Measurements from ENCODE around the gene GPAT3.
"Not testable (repeated sequence)": the region's sequence is repeated elsewhere in the genome, so short reads cannot be mapped to it uniquely, and the experiment has no call there.

Gene GPAT3

DNA sequence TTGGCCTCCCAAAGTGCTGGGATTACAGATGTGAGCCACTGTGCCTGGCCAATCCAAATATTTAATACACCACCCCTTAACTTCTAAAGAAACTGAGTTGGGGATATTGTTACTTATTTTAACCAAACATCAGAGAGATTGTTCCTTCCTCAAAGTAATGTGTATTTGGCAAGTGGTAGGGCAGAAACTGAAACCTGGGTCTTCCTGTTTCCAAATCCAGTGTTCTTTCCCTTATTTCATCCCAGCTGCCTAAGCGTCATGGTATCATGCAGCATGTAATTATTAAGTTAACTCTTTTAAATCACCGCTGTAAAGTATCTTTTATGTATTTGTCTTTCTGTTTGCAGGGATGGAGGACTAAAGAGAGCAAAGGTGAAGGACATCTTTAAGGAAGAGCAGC is 68.4 kb downstream of the GPAT3 start:
- DNase-seq (ENCODE audit: low read depth), result no peak

GRCh38 chr4:83605210-83605609 is 69.3 kb downstream of the GPAT3 start:
- DNase-seq (ENCODE audit: low read depth), result no peak

DNA sequence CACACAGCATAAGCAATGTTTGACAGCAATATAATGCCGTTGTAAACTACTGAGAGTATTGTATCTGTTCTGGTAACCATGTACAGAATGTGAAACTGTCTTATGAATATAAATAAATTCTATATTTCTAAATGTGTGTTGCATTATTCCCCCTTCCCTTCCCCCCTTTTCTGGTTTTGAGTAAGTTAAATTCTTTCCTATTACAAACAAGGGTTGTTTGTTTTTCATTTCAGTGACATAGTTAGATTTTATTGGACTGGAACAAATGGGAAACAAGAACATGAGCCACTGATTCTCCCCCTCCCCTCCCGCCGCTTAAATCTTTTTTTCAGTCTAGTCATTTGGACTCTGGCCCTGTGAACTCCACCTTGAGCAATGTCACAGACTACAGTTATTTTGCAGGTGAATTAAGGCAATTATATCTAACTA is 69.8 kb downstream of the GPAT3 start:
- DNase-seq (ENCODE audit: low read depth), result no peak

DNA sequence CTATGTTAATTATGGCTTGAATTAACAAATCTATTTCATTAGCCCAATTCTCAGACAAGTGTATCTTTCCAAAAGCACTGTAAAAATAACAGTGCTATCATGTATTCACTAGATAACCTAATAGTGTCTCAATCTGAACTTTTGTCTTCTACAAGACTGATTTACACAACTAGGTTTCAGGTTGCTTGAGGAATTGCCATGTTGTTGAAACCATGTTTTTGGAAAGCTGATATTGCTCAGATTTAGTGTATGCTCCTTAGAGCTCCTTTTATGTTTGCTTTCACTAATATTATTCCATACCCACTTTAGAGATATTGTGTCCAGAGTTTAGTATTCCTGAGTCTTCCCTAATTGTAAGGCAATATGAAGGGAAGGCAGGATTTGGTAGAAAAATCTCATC is 70.6 kb downstream of the GPAT3 start:
- DNase-seq (ENCODE audit: low read depth), result no peak

DNA sequence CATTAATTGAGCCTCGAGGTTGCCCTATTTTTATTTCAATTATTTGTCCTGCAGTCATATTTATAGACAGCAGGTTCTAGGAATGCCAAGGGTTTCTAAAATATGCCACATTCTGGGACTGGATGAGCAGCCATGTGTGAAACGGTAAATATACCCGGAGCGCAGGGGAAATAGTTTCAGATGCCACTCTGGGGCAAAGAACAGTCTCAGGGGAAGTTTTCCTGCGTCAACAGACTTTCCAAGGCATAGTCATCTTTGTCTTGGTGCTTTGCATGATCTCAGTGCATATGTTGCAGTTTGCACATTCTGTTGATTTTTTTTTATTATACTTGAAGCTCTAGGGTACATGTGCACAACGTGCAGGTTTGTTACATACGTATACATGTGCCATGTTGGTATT is 71.0 kb downstream of the GPAT3 start:
- no peak for DNase-seq (ENCODE audit: low read depth)

DNA sequence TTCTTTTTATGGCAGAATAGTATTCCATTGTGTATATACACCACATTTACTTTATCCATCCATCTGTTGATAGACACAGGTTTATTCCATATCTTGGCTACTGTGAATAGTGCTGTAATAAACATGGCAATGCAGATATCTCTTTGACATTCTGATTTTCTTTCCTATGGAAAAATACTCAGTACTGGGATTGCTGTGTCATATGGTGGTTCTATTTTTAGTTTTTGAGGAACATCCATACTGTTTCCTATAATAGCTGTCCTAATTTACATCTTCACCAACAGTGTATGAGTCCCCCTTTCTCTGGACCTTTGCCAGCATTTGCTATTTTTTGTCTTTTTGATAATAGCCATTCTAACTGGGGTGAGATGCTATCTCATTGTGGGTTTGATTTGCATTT is 73.5 kb downstream of the GPAT3 start:
- no peak for DNase-seq (ENCODE audit: low read depth)

- DNase-seq (ENCODE audit: low read depth), result no peak
Measured at GRCh38 chr4:83610729-83611128, 74.8 kb downstream of the GPAT3 start.

DNA sequence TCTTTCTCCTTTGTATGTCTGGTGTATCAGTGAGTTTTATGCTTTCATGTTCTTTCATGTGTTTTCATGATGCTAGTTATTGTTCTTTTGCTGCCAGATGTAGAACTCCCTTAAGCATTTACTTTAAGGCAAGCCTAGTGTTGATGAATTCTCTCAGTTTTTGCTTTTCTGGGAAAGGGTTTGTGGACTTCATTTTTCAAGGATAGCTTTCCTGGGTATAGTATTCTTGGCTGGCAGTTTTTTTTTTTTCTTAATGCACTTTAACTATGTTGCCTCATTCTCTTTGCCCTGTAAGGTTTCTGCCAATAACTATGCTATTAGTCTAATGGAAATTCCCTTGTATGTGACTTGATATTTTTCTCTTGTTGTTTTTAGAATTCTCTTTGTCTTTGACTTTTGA is 77.1 kb downstream of the GPAT3 start:
- DNase-seq (ENCODE audit: low read depth), result no peak

DNA sequence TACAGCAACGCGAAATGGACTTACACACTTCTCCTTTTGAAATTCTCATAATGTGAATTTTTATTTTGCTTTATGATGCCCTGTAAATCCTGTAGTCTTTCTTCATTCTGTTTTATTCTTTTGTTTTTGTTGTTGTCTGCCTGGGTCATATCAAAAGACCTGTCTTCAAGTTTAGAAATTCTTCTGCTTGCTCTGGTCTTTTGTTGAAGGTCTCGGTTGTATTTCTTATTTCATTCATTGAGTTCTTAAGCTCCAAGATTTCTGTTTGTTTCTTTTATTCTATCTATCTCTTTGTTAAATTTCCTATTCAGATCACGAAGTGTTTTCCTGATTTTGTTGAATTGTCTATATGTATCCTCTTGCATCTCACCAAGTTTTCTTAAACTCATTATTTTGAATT is 78.1 kb downstream of the GPAT3 start:
- DNase-seq (ENCODE audit: low read depth), result no peak

DNA sequence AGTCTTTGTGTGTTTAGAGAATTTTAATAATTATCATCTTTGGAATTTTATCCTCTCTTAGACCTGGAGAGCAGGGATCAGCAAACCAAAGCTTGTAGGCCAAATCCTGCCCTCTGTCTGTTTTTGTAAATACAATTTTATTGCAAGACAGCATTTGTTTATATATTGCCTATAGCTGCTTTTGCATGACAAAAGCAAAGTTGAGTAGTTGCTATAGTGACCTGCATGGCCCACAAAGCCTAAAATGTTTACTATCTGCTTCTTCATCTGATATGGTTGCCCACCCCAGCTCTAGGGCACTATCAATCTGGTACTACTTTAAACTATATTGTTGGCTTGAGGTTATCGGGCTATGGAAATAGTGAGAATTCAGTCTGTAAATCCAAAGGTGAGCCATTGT is 80.3 kb downstream of the GPAT3 start:
- DNase-seq (ENCODE audit: low read depth), result no peak

DNA sequence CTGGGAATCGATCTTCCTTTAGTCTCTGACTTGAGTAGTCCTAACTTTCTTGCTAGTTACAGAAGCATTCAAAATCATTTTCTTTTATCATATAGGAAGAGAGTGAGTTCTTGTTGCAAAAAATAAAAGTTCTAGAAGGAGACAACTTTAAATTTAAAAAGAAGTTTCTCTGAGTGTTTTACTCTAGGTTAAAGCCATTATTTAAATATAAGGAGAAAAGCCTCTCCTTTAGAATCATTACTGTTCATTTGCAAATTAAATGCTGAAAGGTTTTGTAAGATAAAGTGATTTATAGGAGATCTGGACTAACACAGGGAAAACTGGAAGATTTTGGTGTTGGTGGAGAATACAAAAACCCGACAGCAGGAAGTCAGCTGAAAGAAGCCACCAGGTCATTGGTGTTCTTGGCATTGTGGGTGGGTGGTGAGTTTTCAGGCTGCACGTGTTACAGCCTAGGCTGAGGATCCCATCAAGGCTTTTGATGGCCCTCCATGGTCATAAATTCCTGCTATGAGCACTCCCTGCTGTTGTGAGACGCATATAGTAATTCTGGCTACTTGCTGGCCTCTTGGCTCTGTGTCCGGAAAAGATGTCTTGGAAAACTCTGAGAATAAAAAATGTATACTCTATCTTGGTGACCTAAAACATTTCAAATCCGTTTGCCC is 81.6 kb downstream of the GPAT3 start:
- DNase-seq (ENCODE audit: low read depth), result no peak

DNA sequence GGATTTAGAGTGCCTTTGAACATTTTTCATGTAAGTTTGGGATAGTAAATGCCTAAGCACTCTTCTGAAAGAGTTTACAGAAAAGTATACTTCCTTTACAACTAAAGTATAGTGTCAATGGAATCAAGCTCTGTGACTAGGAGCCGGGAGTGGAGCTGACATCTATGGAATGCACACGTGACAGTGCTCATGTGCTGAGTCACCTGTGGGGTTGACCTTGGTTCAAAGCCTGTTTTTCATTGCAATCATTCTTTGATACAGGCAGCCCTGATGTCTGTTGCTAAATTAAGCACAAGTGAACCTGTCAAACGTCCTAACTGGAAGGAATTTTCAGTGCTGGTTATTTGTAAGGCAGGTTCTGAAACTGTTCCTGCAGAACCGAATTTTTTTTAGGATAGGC is 82.5 kb downstream of the GPAT3 start:
- no peak for DNase-seq (ENCODE audit: low read depth)

DNA sequence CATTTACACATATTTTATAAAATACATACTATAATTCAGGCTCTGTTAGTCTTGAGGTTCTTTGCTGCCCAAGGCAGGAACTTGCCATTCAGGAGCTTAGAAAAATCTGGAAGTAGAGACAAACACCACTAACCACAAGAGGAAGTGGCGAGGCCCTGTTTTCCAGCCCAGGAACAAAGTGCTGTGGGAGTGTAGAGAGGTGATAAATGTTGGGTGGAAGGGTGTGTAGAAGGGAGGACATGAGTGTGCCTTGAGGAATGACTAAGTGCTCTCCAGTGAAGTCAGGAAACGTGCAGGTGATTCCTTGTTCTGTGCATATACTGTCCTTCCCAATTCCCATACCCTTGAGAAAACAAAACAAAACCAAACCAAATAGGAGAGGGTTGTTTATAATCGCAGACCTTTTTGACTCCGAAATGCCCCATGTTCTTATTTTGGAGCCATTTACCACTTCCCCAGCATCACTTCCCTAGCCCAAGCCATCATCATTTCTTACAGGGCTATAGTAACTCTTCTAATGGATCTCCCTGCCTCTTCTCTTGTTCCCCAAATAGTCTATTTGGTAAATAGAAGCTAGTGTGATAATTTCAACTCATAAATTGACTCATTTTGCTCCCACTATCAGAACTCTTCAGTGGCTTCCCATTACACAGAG is 83.2 kb downstream of the GPAT3 start:
- DNase-seq (ENCODE audit: low read depth), result no peak

DNA sequence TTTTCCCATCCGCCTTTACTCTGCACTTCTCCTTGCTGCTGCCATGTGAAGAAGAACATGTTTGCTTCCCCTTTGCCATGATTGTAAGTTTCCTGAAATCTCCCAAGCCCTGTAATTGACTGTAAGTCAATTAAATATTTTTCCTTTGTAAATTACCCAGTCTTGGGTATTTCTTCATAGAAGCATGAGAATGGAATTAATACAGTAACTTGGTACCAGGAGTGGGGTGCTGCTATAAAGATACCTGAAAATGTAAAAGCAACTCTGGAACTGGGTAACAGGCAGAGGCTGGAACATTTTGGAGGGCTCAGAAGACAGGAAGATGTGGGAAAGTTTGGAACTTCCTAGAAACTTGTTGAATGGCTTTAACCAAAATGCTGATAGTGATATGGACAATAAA is 86.2 kb downstream of the GPAT3 start:
- not testable (repeated sequence) for DNase-seq (ENCODE audit: low read depth)

- no peak for DNase-seq (ENCODE audit: low read depth)
Measured at GRCh38 chr4:83625821-83626220, 89.9 kb downstream of the GPAT3 start.

- no peak for DNase-seq (ENCODE audit: low read depth)
Measured at GRCh38 chr4:83626245-83626836, 90.4 kb downstream of the GPAT3 start.

GRCh38 chr4:83629945-83630721 is 94.2 kb downstream of the GPAT3 start:
- no peak for DNase-seq (ENCODE audit: low read depth)

DNA sequence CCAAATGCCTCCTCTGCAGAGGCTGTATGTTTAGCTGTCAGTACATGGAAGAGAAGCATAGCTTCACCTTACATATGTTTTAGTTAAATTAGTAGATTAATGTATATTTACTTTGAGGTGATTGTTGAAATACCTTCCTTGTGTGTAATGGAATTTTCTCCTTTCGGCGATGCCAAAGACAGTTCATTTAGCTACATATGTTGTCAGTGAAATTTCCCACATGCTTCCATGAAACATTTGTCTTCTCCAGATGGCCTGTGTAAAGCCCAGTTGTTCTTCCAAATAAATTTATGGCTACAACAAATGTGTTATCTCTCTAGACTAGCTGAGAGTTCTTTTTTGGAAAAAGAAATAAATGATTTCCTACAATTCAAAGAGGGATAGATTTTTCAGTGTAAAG is 95.2 kb downstream of the GPAT3 start:
- no peak for DNase-seq (ENCODE audit: low read depth)

GRCh38 chr4:83636930-83637329 is 101.0 kb downstream of the GPAT3 start:
- DNase-seq (ENCODE audit: low read depth), result no peak

DNA sequence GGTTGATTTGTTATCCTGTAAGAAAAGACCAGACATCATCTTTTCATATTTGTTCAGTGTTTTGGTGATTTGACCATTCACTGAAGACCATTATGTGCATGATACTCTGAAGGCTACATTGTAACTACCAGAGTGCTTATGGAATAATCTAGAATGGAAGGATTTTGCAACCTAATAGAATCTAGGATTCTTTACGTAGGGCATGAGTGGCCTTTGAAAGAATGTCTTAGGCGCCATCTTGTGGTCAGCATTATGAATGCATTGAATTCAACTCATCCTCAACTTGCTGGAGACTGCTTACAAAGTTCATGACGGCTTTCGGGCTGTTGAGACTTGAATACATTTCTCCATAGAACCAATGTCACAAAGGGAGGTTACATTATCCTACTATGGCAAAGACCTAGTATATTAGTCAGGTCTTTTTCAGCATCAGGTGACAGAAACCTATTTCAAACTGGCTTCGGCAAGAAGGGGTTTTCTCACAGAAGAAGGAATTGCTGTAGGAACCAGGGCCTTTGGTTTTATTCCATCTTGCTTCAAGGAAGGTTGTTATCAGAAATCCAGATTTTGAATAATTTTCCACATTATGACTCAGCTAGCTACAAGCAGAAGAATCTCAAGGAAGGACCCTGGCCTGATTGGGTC is 104.1 kb downstream of the GPAT3 start:
- DNase-seq (ENCODE audit: low read depth), result no peak

GRCh38 chr4:83643036-83643435 is 107.1 kb downstream of the GPAT3 start:
- no peak for DNase-seq (ENCODE audit: low read depth)

All from stimulated activated CD8-positive, alpha-beta memory T cell treated with anti-CD3 and anti-CD28 coated beads, Interleukin-12 subunit alpha, Interleukin-12 subunit beta, amount 100 ng/mL, for 4 hours (primary cell).